ENCODE data around the gene PTPN14.

DNA sequence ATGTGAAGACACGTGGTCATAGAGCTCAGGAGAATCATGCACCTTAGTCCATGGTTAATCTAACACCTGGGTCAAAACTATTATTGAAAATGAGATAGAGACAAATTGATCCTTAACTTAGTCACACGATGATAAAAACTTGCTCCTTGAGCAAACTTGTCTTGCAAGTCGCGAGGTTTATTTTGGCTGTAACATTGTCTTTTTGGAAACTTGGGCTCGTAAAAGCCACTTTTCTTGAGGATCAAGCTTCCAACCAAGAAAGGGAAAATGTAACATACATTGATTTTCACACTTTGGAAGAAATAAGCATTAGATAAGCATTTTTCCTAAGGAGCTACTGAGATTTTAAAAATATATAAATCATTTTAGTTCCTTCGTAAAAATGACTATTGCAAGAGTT is 31.7 kb upstream of the PTPN14 start:
- TF ChIP-seq CTCF (IDR thresholded peaks at IDR 0.05) (no peak), EP300 (IDR thresholded peaks at IDR 0.05; ENCODE audit: low read depth) (no peak)

Data from transverse colon (tissue), 3 donors.